HG03196 (cell line): ENCODE measurements around the gene TTC7B.

Experiments used
- ATAC-seq: cut with Tn5 transposase; IDR thresholded peaks from one replicate; pipeline ENCODE4 v1.9.1; 2021; ENCODE audit not compliant: unreplicated experiment

The TTC7B gene

DNA sequence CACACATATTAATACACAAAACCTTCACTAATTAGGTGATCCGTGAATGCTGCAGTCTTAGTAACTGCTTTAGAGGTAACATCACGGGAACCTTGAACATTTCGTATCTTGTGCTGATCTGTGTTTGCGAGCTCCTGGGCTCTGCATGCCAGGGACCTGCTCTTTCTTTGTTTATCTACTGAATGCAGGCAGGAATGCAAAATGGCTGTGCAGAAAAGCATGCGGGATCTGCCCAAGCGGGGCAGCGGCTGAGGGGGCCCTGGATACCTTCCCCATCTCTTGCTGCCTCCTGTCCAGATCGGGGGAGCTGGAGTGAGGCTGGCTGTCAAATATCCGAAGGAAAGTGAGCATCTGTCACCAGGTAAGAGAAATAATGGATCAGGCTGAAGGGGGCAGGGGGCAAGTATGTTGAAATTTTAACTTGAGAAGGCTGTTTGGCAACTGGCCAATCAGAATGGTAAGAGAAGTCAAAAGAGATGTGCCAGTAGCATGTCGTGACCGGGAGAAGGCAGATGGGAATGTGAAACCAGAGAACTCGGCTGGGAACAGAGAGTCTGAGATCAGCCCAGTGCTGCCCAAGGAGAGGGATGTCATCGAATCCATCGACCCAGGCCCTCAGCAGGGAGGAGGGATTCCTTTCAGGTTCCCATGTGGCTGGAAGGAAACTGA, 191.4 kb downstream of the TTC7B start:
- ATAC-seq: no peak

DNA sequence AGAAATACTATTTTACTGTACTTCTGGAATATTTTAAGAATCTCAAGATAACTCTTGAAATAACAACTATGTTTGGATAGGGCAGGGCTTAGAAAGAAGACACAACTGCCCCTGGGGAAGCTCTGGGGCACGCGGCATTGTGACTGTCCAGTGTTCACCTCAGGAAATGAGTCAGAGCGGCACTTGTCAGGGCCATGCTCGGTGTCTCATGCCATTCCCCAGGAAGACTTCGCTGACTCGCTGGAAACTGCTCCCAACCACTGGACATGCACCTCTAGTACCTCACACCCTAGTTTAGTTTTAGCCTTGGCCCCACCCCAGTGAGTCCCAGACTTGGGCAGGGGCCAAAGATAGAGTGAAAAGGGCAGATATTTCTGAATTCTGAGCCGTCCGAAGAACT, 192.0 kb downstream of the TTC7B start:
- no peak for ATAC-seq

DNA sequence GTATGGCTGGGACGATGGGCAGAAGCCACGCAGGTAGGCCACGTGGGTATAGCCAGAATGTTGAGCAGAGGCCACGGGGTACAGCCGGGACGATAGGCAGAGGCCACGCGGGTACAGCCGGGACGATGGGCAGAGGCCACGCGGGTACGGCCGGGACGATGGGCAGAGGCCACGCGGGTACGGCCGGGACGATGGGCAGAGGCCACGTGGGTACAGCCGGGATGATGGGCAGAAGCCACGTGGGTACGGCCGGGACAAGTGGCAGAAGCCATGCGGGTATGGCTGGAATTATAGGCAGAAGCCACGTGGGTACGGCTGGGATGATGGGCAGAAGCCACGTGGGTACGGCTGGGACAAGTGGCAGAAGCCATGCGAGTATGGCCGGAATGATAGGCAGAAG, 195.0 kb downstream of the TTC7B start:
- ATAC-seq: no peak

DNA sequence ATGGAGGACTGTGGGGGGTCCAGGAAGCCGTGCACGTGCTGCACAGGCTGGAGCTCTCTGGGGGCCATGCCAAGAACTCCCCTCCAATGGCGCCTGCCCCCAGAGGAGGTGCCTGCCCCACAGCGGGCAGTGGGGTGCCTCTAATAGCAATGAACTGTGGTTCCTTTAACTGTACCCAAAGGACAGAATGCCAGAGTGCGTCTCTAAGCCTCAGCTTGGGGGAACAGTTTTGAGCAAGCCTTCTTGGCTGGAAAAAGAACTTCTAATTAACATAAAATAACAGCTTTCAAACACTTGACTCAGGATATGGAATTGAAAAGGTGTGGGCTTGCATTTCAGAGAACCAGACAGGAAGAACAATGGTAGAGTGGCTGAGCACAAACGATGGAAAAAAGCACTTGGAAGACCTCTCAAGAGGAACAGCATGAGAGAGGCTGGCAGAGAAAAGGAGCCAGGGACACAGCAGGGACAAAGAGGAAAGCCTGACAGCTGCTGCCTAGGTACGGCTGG, 195.6 kb downstream of the TTC7B start:
- ATAC-seq: no peak

DNA sequence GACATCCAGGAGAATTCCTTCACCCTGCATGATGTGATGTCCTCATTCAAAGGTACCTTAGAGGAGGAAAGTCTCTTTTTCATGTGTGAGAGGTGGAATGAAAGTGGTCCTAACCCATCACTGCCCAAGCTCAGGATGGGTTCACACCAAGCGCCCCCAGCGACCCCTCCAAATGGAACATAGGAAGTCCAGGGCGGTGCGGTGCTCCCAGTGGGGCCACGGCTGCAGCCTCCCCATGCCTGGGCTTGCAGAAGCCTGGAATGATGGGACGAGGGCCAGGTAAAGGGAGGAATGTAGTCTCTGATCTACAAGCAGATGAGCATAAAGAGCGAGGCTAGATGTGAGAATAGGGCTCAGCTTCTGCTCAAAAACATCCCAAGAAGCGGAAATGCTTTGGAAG, 196.3 kb downstream of the TTC7B start:
- no peak for ATAC-seq

DNA sequence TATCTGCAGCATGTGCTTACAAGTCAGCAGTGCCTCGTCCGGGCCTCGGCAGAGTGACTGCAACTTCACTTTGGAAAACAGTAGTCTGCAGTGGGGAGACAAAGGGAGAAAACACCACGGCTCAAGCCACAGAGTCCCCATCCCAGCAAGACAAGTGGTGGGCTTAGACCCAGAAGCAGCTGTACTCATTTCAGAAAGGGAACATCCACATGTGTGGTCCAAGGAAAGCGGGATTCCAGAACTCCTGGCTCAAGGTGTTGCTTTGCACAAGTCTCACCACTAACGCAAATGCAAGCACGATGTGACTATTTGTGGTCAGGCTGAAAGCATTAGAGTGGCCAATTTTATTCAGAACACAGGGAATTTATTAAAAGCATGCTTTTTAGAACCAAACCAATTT, 198.3 kb downstream of the TTC7B start:
- no peak for ATAC-seq

DNA sequence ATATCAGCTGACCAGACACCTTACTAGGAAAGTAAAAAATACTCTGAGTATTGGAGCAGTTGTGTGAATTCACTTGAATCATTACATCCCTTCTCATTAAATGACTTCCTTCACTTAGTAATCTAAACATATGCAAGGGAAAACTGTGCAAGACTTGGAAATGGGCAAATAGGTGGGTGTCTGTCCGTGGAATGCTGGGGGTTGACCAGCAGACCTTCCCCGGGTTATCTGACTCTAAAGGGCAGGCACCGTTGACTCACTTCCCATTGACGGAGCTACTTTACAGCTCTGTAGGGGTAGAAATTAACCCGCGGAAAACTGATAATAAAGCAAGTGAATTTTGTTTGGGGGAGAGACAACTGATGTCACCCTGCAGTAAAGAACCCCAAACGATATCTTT, 199.3 kb downstream of the TTC7B start:
- no peak for ATAC-seq

DNA sequence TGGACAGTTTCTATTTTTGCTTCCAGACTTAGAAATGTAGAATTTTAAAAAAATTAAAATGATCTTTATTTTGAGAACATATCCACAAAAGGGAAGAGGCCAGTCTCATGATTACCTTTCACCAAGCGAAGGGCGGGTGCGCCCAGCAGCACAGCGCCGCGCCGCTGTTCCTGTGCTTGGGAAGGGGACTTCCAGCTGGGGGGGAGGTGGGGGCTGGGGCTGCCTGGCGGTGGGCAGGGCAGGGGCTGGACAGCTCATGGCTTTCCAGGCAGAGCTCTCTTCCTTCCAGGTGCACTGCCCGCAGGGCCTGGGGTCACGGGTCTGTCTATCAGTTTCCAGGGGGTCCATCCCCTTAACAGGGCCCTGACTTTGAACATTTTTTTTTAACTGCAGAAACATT, 199.9 kb downstream of the TTC7B start:
- ATAC-seq: no peak

DNA sequence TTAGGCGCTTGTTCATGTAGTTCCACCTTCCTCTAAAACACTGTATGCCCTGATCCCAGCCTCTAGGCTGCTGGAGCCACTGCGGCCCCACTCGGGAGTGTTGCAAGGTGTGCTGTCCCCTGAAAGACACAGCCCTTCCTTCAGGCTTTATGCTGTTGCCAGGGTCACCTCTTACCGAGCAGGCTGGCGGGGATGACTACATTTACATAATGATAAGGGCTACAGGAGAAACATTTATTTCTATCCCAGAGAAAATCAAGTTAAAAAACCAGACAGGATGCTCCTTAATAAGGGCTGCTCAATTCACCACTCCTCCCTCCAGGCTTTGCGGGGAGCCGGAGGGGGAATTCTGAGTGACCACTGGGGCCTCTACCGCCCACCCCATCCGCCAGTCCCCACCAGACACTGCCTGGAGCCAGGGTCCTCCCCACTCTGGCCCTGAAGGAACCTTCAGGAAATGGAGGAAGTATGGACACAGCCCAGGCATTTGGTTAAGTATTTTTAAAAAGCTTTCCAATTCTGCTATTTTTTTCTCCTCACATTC, 200.6 kb downstream of the TTC7B start:
- ATAC-seq: no peak

DNA sequence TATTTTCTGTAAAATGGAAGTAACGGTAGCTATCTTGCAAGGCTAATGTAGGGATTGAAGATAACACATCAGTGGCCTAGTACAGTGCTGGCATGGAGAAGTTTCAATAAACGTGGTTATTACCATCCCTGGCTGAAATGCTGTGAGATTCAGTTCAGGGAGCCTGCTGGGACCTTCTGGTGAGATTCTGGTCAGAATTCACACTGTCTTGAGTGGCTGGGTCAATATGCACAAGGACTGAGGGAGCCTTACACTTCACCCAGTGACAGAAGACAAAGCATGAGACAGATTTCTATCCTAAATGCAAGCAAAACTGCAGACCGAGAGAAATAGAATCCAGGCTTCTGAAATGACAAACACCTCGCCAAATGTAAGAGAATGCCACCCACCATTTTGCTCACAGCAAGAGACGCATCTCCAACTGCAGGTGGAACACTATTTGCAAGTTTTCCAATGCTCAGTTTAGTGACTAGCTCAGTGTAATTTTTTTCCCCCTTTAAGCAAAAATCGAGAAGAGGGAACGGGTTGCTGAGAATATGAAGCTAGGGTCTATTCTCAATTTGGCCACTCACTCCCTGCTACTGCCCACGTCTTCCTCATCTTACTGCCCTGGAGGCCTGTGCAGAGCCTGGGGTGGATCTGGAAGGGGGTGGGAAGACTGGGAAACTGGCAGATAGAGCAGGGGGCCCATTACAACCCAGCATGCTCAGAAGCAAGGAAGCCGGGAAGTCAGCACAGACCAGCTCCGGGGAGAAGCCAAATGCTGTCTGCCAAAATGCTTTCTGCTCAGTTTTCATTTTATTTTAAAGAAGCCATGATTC, 201.3 kb downstream of the TTC7B start:
- no peak for ATAC-seq

DNA sequence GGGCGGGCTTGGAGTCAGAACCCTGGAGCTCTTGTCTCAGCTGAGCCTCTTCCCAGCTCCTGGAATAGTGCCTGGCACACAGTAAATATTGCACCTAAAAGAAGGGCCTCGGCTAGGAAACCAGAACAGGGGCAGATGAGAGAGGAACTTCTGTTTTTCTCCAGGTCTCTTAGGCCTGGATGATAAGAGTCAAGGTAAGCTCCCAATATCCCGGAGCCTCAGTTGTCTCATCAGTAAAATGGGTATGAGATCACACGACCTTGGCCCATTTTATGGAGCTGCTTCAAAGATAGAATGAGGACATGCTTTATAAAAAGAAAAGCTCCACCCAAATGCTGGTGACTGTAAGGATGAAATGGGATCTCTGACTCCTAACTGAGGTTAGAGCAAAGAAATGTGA, 202.2 kb downstream of the TTC7B start:
- ATAC-seq: no peak

DNA sequence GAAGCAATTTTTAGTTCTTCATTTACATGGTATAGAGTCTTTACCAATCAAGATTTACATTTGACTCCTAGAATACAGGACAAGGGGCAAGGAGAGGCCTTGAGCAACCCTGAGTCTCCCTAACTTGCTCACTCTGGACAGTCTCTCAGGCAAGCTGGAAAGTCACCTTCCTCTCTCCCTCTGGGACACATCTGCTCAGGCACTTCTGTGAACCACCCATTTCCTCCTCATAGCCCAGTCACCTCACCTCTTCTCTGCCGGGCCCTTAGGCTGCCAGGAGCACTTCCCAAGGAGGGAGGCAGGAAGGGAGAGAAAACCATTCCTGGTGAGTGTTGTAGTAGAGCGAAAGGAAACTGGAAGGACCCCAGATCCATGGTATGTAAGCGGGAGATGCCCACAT, 202.8 kb downstream of the TTC7B start:
- ATAC-seq: no peak

DNA sequence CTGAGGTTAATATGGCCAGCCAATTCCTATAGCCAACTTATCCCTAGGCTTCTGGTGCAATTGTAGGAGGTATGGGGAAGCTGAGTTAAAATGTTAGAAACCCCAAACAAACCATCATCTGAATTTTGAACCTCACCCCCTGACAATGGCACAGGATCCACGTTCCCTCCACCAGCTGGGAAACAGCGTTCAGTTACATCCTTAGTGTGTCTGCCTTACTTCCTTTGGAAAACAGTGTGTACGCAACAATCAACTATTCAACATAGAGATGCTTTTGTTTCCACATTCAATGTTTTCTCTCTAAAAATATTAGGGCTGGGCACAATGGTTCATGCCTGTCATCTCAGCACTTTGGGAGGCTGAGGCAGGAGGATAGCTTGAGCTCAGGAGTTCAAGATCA, 203.4 kb downstream of the TTC7B start:
- no peak for ATAC-seq

DNA sequence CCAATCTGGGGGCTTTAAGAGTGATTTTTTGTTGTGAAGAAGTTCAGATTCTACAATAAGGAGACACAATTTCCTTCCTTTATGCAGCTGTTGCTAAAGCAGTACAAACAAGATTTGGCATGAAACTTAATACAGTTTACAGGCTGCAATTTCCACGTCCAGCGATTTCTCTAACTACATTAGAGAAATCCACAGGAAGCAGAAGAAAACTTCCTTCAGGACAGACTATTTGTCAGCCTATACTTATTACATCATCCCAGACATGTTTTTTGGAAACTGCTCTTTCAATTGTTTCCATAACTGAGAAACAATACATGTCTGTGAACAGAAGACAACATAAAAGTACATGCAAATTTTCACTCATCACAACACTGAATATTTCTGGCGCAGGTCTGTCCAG, 204.3 kb downstream of the TTC7B start:
- ATAC-seq: no peak

DNA sequence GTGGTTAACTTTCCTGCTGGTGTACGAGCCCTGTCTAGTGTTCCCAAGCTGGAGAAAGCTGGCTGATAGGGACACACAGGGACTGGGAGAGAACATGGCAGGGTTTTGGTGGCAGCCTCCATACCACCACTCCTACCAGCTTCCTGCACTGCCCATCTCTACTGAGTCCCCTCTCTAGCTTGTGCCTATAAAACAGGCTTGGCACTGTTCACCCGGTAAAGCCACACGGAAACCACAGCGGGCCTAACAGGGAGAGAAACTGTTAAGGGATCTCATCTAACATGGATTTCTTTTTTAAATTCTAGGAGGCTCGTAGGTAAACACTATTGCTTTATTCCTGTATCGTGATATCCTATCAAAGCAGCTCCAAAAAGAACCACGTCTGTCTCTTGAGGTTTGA, 204.7 kb downstream of the TTC7B start:
- ATAC-seq: no peak

DNA sequence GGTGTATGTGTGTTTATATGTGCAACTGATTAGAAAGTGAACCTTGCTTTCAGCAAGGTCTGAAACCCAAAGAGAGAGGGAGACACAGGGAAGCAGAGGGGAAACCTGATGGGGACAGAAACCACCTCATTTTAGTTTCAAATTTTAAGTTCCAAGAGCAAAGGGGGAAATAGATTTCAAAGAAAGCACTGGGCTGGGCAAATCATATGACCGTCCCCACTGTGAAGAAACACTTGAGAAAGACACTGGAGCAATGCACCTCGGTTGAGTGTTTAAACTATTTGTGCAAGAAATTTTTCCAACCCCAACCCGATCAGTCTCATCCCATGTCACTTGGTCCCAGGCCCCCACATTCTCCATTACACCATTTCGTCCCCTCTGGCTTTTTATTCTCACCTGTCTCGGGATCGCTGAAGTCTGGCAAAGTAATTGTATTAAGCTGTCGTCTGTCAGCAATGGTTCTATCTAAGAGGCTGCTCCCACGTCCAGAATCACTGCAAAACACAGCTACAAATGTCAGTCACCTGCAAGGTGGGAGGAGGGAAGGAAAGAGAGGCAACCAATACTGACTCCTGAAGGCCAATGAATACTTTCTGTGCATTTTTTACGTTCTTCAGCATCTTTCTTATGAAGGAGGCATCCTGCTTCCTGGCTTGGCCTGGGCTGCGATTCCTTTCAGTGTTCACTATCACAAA, 205.7 kb downstream of the TTC7B start:
- ATAC-seq: no peak

DNA sequence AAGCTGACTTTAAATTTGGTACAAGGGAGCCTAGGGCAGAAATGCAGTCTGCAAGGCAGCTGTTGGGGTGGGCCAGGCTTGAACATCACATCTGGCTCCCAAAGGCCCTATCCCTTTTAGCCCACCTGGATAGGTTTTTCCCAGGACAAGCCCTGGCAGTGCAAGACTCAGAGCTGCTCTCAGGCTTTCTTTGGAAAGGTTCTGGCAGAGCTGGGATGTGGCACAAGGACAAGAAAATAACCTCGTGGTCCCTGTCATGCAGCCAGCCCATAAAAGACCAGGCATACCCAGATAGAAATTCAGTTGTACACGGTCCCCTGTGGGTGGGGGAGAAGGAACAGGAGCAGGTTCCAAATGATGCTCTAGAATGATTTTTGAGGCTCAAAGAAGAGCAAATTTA, 206.9 kb downstream of the TTC7B start:
- ATAC-seq: no peak

DNA sequence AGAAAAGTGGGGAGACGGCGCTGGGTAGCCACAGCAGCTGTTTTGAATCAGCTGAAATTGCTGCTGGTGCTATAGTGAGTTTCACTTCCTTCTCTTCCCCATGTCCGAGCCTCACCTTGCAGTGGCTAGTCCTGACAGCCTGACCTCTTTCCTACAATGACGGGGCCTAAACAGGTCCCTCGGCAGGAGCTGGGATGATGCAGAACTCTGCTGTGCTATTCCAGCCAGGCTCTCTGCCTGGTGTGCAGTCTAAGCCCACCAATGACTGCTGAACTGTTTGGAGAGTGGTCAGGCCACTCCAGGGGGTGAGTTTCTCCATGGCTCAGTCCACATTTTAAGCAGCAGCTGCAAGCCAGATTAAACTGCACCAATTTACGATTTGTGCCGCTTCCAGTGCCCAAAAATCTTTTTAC, 207.3 kb downstream of the TTC7B start:
- ATAC-seq: no peak

DNA sequence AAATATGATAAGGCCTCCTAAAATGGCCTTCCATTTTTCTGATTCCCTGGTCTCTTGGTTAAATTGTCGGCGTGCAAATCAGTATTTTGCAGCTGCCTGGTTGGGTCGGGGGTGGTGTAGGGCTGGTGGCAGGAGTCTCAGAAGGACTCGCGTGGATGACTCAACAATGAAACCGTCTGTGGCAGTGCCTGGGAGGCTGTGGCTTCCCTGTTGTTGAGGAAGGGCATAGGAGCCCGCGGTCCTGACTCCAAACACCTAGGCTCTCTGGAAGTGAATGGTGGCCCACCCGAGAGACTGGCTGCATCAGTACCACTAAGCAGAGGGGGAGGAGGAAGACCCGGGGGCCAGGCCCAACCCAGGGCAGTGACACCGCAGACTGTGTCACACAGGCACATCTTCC, 207.9 kb downstream of the TTC7B start:
- no peak for ATAC-seq

DNA sequence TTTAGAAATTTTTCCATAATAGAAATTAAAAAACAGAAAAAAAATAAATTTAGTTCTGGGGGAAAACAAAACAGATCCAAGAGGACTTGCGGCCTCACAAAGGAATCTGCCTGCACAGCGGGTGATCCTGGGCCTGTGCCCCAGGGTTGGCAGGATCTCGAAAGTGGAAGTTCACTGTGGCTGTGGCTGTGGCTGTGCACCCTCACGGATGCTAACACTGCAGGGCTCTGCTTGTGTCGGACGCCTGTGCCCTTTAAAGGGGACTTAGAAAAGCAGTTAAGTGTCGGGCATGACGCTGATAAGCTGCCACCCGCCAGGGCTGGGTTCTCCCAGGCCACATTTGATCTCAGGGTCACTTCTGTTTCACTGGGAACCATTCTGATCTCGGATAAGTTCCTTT, 209.1 kb downstream of the TTC7B start:
- ATAC-seq: no peak

DNA sequence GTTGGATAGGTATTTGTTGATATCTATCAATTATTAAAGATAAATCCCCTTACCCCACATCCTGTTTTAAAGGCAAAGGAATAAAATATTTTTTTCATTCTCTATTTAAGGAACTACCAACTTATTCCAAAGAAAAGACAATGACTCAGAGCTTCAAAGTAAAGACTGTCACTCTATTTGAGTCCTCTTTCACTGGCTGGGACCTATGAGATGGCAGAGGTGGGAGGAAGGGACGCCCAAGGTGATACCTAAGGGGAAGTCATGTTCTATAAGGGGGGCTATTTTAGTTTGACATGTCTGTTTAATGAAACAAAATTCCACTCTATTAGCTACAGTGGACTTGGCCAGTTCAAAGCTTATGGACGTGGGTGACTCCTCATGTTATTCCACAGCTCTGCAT, 209.8 kb downstream of the TTC7B start:
- ATAC-seq: no peak

DNA sequence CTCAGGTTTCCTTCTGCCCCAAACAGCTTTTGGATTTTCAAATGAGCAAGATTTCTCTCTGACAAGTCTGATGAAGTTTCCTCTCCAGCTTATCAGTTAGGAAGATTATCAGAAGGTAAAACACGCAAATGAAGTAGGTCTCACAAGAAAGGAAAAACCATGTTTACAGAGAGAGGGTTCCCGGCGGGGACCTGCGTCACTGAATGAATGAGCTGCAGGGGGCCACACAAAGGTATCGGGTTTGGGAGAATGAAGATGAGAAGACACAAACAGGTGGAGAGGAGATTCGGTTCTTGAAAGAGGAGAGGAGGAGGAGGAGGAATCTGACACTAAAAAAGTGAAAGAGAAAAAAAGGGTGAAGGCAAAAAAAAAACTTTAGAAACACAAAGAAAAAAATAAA, 210.8 kb downstream of the TTC7B start:
- no peak for ATAC-seq
